ENCODE data around the gene FHIT. TPM values are rescaled to one million over a fixed set of nuclear protein-coding genes. Genes with fewer than 3 reads are reported as not detected.

Gene FHIT
- total RNA-seq, 1 donor from 2014 or later = 20.2 TPM

- Mint-ChIP-seq H3K9me3 (ENCODE audit: unreplicated experiment) (no peaks in the 10 kb centered on the region), H3K27ac (ENCODE audit: unreplicated experiment) (no peak overlapping the region), H3K4me3 (ENCODE audit: unreplicated experiment) (no peak overlapping the region), H3K4me1 (ENCODE audit: unreplicated experiment) (no peaks in the 10 kb centered on the region), H3K27me3 (ENCODE audit: unreplicated experiment) (no peaks in the 10 kb centered on the region), H3K36me3 (ENCODE audit: low read depth, unreplicated experiment) (no peaks in the 10 kb centered on the region)
- TF ChIP-seq CTCF (IDR thresholded peaks at IDR 0.05; ENCODE audit: unreplicated experiment) = no peak
- DNase-seq (ENCODE audit: low spot score) = no peak
These were observed 961.1 kb downstream of the FHIT start for GRCh38 chr3:60290122-60290492.

GRCh38 chr3:60289341-60290121, 961.7 kb downstream of the FHIT start:
- no peaks in the 10 kb centered on the region for H3K9me3 Mint-ChIP-seq (ENCODE audit: unreplicated experiment)
- no peaks in the 10 kb centered on the region for H3K27me3 Mint-ChIP-seq (ENCODE audit: unreplicated experiment)
- no peak overlapping the region for H3K4me3 Mint-ChIP-seq (ENCODE audit: unreplicated experiment)
- TF ChIP-seq CTCF (IDR thresholded peaks at IDR 0.05; ENCODE audit: unreplicated experiment) = no peak
- no peaks in the 10 kb centered on the region for H3K4me1 Mint-ChIP-seq (ENCODE audit: unreplicated experiment)
- no peaks in the 10 kb centered on the region for H3K36me3 Mint-ChIP-seq (ENCODE audit: low read depth, unreplicated experiment)
- no peak overlapping the region for H3K27ac Mint-ChIP-seq (ENCODE audit: unreplicated experiment)
- DNase-seq (ENCODE audit: low spot score) = no peak

- H3K36me3 Mint-ChIP-seq (ENCODE audit: low read depth, unreplicated experiment) = no peaks in the 10 kb centered on the region
- TF ChIP-seq CTCF (IDR thresholded peaks at IDR 0.05; ENCODE audit: unreplicated experiment) = no peak
- H3K4me1 Mint-ChIP-seq (ENCODE audit: unreplicated experiment) = peaks cover 2% of the 10 kb centered on the region
- H3K4me3 Mint-ChIP-seq (ENCODE audit: unreplicated experiment) = no peak overlapping the region
- no peaks in the 10 kb centered on the region for H3K9me3 Mint-ChIP-seq (ENCODE audit: unreplicated experiment)
- no peak for DNase-seq (ENCODE audit: low spot score)
- no peak overlapping the region for H3K27ac Mint-ChIP-seq (ENCODE audit: unreplicated experiment)
- no peaks in the 10 kb centered on the region for H3K27me3 Mint-ChIP-seq (ENCODE audit: unreplicated experiment)
These were observed 968.4 kb downstream of the FHIT start for GRCh38 chr3:60282866-60283265.

GRCh38 chr3:60281970-60282369, 969.3 kb downstream of the FHIT start:
- TF ChIP-seq CTCF (IDR thresholded peaks at IDR 0.05; ENCODE audit: unreplicated experiment) = no peak
- Mint-ChIP-seq H3K4me3 (ENCODE audit: unreplicated experiment) (no peak overlapping the region), H3K4me1 (ENCODE audit: unreplicated experiment) (peaks cover 2% of the 10 kb centered on the region)

GRCh38 chr3:60277361-60277800, 973.9 kb downstream of the FHIT start:
- peaks cover 2% of the 10 kb centered on the region for H3K4me1 Mint-ChIP-seq (ENCODE audit: unreplicated experiment)
- DNase-seq (ENCODE audit: low spot score) = no peak
- H3K9me3 Mint-ChIP-seq (ENCODE audit: unreplicated experiment) = no peaks in the 10 kb centered on the region
- no peaks in the 10 kb centered on the region for H3K27me3 Mint-ChIP-seq (ENCODE audit: unreplicated experiment)
- no peaks in the 10 kb centered on the region for H3K36me3 Mint-ChIP-seq (ENCODE audit: low read depth, unreplicated experiment)
- H3K27ac Mint-ChIP-seq (ENCODE audit: unreplicated experiment) = no peak overlapping the region
- TF ChIP-seq CTCF (IDR thresholded peaks at IDR 0.05; ENCODE audit: unreplicated experiment) = no peak
- no peak overlapping the region for H3K4me3 Mint-ChIP-seq (ENCODE audit: unreplicated experiment)

More at GRCh38 chr3:60281970-60282369, 969.3 kb downstream of the FHIT start:
- Mint-ChIP-seq H3K36me3 (ENCODE audit: low read depth, unreplicated experiment) (no peaks in the 10 kb centered on the region), H3K27me3 (ENCODE audit: unreplicated experiment) (no peaks in the 10 kb centered on the region), H3K27ac (ENCODE audit: unreplicated experiment) (no peak overlapping the region), H3K9me3 (ENCODE audit: unreplicated experiment) (no peaks in the 10 kb centered on the region)
- no peak for DNase-seq (ENCODE audit: low spot score)
